SK-N-MC (cell line): Measurements from ENCODE around the gene WDR44.
"Not testable (repeated sequence)": the region's sequence is repeated elsewhere in the genome, so short reads cannot be mapped to it uniquely, and the experiment has no call there.

Experiments
- DNase-seq: peaks from one replicate; pipeline ENCODE4 v3.0.0-alpha.2; 2011; ENCODE audit warnings: low read depth, low spot score
- H3K27ac ChIP-seq: fragments of 200-600 bp; sonication (generic); 2 replicates; pipeline ENCODE4 v1.5.1; 2016; ENCODE audit warnings: mixed run types
- H3K36me3 ChIP-seq: fragments of 200-600 bp; sonication (generic); 2 replicates; pipeline ENCODE4 v1.6.1; 2017; ENCODE audit warnings: antibody characterized with exemption, low read length, mixed read lengths; ENCODE audit not compliant: insufficient read depth
- H3K4me3 ChIP-seq: fragments of 200-600 bp; sonication (generic); 2 replicates; pipeline ENCODE4 v1.5.1; 2016
- H3K9ac ChIP-seq: fragments of 200-600 bp; sonication (generic); 2 replicates; pipeline ENCODE4 v1.8.0; 2017; ENCODE audit warnings: mixed run types, mixed read lengths; ENCODE audit not compliant: insufficient read length
- H3K9me3 ChIP-seq: fragments of 200-600 bp; sonication (generic); 2 replicates; pipeline ENCODE4 v1.6.1; 2017; ENCODE audit warnings: low read depth, mild to moderate bottlenecking, antibody characterized with exemption, low read length, moderate library complexity, mixed read lengths
- EZH2 ChIP-seq: fragments of 200-600 bp; sonication (generic); IDR thresholded peaks from one replicate; pipeline ENCODE4 v1.6.1; 2017; ENCODE audit warnings: antibody characterized with exemption
- FOXP2 ChIP-seq: optimal IDR thresholded peaks from 2 replicates; pipeline ENCODE3; 2011; ENCODE audit warnings: mild to moderate bottlenecking, moderate library complexity; ENCODE audit not compliant: insufficient read depth; ENCODE audit errors: extremely low read length, control extremely low read depth
- POLR2AphosphoS5 ChIP-seq: IDR thresholded peaks from 2 replicates; pipeline ENCODE4 v1.6.1; 2012; ENCODE audit warnings: mild to moderate bottlenecking, low read depth, low read length, borderline replicate concordance

WDR44 gene

DNA sequence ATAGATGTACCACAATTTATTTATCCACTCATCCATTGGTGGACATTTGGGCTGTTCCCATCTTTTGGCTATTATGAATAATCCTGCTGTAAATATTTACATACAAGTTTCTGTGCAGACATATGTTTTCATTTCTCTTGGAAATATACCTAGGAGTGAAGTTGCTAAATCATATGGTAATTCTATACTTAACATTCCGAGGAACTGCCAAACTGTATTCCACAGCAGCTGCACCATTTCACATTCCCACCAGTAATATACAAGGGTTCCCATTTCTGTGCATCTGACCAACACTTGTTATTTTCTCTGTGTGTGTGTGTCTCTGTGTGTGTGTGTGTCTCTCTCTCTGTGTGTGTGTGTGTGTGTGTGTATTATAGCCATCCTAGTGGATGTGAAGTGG lies 134.3 kb downstream of the WDR44 start:
- Histone ChIP-seq H3K27ac (no peak overlapping the region), H3K9ac (no peak overlapping the region), H3K36me3 (no peaks in the 10 kb centered on the region), H3K9me3 (no peaks in the 10 kb centered on the region), H3K4me3 (no peak overlapping the region)
- no peak for TF ChIP-seq EZH2
- no peak for TF ChIP-seq FOXP2
- TF ChIP-seq POLR2AphosphoS5, result no peak
- no peak for DNase-seq

GRCh38 chrX:118482384-118482783 lies 136.5 kb downstream of the WDR44 start:
- H3K4me3 ChIP-seq, H3K9ac ChIP-seq, H3K36me3 ChIP-seq, H3K9me3 ChIP-seq, DNase-seq, H3K27ac ChIP-seq: not testable (repeated sequence)

DNA sequence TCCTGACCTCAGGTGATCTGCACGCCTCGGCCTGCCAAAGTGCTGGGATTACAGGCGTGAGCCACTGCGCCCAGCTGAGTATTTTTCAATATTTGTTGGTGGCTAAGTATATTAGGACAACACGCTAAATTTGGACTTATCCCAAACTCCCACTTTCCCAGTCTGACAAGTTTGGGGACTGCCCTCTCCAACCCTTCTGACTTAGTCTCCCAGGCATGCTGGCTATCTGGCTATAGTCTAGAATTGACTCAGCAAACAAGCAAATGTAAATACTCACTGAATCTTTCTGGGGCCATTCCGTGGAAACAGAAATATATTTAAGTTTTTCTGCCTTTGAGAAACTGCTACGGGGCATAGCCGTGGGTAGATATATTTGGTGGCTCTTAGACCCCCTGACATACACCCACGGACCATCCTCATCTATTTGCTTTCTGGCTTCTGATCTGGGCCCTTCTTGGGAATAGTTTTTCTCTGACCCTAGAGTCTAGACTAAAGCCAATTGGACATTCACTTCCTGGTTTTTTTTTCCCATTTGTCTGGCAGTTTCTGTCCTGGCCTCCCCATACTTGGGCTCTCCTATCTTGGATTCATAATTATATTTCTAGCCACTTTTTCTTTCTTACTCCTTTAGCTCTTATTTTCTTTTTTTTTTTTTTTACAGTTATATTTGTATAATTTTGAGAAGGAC lies 138.5 kb downstream of the WDR44 start:
- H3K27ac ChIP-seq, result no peak overlapping the region

GRCh38 chrX:118486693-118487092 lies 140.8 kb downstream of the WDR44 start:
- H3K9me3 ChIP-seq, H3K4me3 ChIP-seq, H3K36me3 ChIP-seq, H3K27ac ChIP-seq, H3K9ac ChIP-seq, DNase-seq: not testable (repeated sequence)

More for the DNA sequence above, 138.5 kb downstream of the WDR44 start:
- H3K4me3 ChIP-seq, result no peak overlapping the region
- no peak overlapping the region for H3K9ac ChIP-seq
- TF ChIP-seq FOXP2 (no peak), EZH2 (no peak), POLR2AphosphoS5 (no peak)
- H3K9me3 ChIP-seq, result no peaks in the 10 kb centered on the region
- H3K36me3 ChIP-seq, result no peaks in the 10 kb centered on the region
- no peak for DNase-seq

GRCh38 chrX:118493016-118493415 lies 147.1 kb downstream of the WDR44 start:
- H3K9me3 ChIP-seq, result no peaks in the 10 kb centered on the region

GRCh38 chrX:118493653-118494297 lies 147.9 kb downstream of the WDR44 start:
- Histone ChIP-seq H3K9ac (no peak overlapping the region), H3K36me3 (no peaks in the 10 kb centered on the region), H3K4me3 (no peak overlapping the region), H3K9me3 (no peaks in the 10 kb centered on the region), H3K27ac (no peak overlapping the region)
- DNase-seq, result no peak
- no peak for TF ChIP-seq EZH2
- no peak for TF ChIP-seq POLR2AphosphoS5
- TF ChIP-seq FOXP2, result no peak

More at GRCh38 chrX:118493016-118493415, 147.1 kb downstream of the WDR44 start:
- no peak overlapping the region for H3K27ac ChIP-seq
- no peak overlapping the region for H3K9ac ChIP-seq
- no peaks in the 10 kb centered on the region for H3K36me3 ChIP-seq
- no peak overlapping the region for H3K4me3 ChIP-seq
- TF ChIP-seq FOXP2, result no peak
- TF ChIP-seq EZH2, result no peak
- TF ChIP-seq POLR2AphosphoS5, result no peak
- no peak for DNase-seq

DNA sequence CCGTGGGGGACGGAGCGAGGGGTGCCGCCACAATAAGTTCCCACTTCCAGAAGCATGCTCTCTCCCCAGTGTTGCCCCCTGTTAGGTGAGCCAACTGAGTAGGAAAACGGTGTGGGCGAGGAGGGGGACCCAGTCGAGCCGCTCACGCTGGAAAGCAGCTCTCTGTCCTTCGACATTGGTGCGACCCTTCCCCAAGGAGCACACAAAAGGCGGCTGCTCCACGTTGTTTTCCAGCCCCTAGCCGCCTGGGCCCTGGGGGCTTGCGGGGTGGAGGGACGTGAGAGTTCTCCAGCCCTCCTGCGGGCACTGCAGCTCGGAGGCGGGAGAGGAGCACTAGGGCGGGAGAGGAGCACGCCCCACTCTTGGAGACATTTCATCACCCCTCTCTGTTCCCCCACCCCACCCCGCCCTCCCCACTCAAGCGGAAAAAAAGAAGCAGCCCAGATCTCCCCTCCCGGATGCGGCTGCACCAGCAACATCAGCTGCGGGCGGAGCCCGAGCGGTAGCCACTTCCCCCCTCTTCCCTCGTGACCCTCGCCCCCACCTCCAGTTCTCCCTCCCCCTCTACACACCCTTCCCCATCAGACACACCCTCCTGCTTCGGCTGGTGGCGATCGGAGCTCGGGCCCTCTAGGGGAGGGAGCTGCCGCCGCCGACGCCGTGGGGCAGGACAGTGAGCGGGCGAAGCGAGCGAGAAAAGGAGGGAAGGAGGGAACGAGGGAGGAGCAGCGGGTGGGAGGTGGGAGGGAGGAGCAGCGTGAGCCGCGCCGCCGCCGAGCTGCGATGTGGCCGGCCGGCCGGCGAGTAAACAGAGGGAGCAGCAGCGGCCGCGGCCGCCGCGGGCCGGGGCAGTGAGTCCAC lies 149.4 kb downstream of the WDR44 start, which contains the start of gene DOCK11:
DOCK11 (plus strand) TSS at position 755 of the 861 bp plus-strand sequence. CDS start 157 bp downstream, outside the sequence.
- no peaks in the 10 kb centered on the region for H3K36me3 ChIP-seq
- no peak for DNase-seq
- H3K9me3 ChIP-seq, result no peaks in the 10 kb centered on the region
- peak within 1 kb of the TSS; percentile 33 for H3K9ac ChIP-seq
- H3K27ac ChIP-seq, result no peak within 1 kb of the TSS
- TF ChIP-seq POLR2AphosphoS5, result no peak
- no peak for TF ChIP-seq FOXP2
- TF ChIP-seq EZH2, result no peak
- H3K4me3 ChIP-seq, result peak within 1 kb of the TSS; percentile 80

DNA sequence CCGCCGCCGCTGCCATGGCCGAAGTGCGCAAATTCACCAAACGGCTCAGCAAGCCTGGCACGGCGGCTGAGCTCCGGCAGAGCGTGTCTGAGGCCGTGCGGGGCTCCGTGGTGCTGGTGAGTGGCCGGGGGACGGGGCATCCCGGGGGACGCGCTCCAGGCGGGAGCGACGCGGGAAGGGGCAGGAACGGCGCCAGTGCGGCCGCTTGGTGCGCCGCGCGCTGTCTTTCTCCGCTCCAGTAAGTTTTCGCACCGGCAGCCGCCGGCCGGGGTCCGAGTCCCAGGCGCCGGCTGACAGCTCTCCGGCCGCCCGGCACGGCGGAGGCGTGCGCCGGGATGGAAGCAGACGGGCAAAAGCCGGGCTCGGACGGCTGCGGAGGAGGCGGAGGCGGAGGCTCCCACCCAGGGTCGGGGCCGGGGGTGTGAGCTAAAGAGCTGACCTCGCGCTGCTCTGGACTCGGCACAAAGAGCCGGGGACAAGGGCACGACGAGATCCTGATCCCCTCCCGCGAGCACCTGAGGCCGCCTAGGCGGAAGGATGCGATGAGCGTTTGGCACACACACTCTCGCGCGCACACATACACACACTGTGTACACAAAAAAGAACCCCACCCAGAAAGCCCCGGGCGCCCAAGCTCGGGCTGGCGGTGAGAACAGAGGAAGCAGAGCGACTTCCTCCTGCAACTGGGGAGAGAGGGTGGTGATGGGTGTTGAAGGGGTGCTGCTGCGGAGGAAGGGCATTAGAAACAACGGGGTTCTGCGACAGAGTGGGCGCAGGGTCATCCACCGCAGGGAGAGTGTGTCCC lies 150.3 kb downstream of the WDR44 start:
- no peak for DNase-seq

More for the DNA sequence above, 150.3 kb downstream of the WDR44 start:
- Histone ChIP-seq H3K9ac (peak overlapping the region; percentile 33), H3K4me3 (peak overlapping the region; percentile 80), H3K36me3 (no peaks in the 10 kb centered on the region), H3K27ac (no peak overlapping the region), H3K9me3 (no peaks in the 10 kb centered on the region)
- TF ChIP-seq POLR2AphosphoS5 (no peak), FOXP2 (no peak)
